ENCODE measurements around the gene WDR7.

DNA sequence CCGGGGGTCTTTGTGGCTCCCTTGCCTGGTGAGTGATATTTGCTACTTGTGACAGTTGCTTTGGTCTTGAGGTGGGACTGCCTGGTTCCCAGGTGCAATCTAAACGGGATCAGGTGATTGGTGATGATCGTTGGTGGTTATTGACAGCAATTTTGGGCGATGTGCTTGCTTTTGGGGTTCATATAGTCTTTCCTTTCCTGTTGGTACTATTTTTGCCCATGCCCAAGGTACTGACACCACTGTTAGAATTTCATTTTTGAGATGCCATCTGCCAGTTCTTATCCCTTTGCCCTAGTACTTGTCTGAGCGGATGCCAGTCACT lies 573 bp downstream of the WDR7 start:
- TF ChIP-seq, protein P1, sequence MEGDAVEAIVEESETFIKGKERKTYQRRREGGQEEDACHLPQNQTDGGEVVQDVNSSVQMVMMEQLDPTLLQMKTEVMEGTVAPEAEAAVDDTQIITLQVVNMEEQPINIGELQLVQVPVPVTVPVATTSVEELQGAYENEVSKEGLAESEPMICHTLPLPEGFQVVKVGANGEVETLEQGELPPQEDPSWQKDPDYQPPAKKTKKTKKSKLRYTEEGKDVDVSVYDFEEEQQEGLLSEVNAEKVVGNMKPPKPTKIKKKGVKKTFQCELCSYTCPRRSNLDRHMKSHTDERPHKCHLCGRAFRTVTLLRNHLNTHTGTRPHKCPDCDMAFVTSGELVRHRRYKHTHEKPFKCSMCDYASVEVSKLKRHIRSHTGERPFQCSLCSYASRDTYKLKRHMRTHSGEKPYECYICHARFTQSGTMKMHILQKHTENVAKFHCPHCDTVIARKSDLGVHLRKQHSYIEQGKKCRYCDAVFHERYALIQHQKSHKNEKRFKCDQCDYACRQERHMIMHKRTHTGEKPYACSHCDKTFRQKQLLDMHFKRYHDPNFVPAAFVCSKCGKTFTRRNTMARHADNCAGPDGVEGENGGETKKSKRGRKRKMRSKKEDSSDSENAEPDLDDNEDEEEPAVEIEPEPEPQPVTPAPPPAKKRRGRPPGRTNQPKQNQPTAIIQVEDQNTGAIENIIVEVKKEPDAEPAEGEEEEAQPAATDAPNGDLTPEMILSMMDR (IDR thresholded peaks at IDR 0.05), result no peak
- no peak for TF ChIP-seq POLR2A (IDR thresholded peaks at IDR 0.05)
